Fibroblast of mammary gland (primary cell): ENCODE measurements around the gene EPYC.

ENCODE experiments used
- DNase-seq: peaks from one replicate; pipeline ENCODE4 v3.0.0-alpha.2; 2010; ENCODE audit warnings: low read depth
- H3K4me3 ChIP-seq: 2 replicates; pipeline ENCODE4 v1.5.1; 2011; ENCODE audit warnings: low read depth, mild to moderate bottlenecking, low read length, moderate library complexity; ENCODE audit not compliant: control insufficient read depth
- TF ChIP-seq, protein P1 (sequence below): conservative IDR thresholded peaks from 2 replicates; pipeline ENCODE4 v1.5.1; 2011; ENCODE audit warnings: low read depth, low read length, inconsistent platforms; ENCODE audit not compliant: control insufficient read depth, insufficient read depth

The EPYC gene

DNA sequence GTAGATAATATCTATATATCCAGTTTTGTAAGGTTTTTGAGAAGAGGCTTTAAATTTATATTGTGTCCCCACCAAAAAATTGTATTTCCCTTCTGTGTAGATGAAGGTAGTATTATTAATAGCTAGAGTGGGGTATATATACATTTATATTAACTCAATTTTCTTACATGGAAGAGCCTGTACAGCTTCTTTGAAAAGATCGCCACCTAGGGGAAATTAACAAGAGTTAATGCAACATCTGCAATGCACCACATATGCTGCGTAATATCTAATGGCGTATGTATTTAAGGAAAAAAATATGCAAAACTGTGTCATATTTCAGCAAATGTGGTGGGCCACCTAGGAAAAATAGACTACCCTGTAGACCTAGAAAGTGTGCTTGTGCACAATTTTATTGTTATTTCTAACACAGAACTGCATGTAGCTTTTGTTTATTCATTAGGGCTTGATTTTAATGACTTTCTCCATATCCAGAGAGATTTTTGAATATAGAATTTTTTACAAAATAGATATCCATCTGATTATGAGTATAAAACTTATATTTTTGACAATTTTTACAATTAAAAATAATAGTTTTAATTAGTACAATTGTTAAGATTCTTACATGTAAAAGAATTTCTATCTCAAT lies 63.8 kb downstream of the EPYC start:
- TF ChIP-seq, protein P1, sequence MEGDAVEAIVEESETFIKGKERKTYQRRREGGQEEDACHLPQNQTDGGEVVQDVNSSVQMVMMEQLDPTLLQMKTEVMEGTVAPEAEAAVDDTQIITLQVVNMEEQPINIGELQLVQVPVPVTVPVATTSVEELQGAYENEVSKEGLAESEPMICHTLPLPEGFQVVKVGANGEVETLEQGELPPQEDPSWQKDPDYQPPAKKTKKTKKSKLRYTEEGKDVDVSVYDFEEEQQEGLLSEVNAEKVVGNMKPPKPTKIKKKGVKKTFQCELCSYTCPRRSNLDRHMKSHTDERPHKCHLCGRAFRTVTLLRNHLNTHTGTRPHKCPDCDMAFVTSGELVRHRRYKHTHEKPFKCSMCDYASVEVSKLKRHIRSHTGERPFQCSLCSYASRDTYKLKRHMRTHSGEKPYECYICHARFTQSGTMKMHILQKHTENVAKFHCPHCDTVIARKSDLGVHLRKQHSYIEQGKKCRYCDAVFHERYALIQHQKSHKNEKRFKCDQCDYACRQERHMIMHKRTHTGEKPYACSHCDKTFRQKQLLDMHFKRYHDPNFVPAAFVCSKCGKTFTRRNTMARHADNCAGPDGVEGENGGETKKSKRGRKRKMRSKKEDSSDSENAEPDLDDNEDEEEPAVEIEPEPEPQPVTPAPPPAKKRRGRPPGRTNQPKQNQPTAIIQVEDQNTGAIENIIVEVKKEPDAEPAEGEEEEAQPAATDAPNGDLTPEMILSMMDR: peak; percentile 85
- DNase-seq: peak; percentile 76
- H3K4me3 ChIP-seq: no peak overlapping the region

- TF ChIP-seq, protein P1: no peak
- H3K4me3 ChIP-seq: no peak overlapping the region
- DNase-seq: peak; percentile 56
Observed at GRCh38 chr12:90939382-90939781, 65.4 kb downstream of the EPYC start.

DNA sequence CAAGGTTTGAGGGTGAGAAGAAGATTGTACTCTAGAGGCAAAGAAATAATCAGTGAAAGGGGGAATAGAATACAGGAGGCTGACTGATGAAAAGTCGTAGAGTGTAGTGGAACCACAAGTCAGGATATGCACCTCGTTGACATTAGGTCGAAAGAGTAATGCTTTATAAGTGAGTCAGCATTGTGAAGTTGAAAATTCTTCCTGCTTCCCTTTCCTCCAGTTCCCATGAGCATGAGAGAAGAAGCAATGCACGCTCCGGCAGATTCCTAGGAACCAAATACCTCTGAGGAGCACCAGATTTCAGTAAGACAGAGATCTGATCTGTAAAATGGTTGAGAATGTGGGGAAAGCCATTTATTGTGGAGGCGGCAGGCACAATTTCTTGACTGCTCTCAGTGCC lies 66.3 kb downstream of the EPYC start:
- TF ChIP-seq, protein P1: no peak
- peak; percentile 74 for DNase-seq
- H3K4me3 ChIP-seq: no peak overlapping the region

GRCh38 chr12:90937651-90938050 lies 67.1 kb downstream of the EPYC start:
- TF ChIP-seq, protein P1: no peak
- H3K4me3 ChIP-seq: no peak overlapping the region
- DNase-seq: no peak

- no peak for DNase-seq
- H3K4me3 ChIP-seq: no peak overlapping the region
- TF ChIP-seq, protein P1: no peak
Observed at GRCh38 chr12:90936230-90937005, 68.4 kb downstream of the EPYC start.

DNA sequence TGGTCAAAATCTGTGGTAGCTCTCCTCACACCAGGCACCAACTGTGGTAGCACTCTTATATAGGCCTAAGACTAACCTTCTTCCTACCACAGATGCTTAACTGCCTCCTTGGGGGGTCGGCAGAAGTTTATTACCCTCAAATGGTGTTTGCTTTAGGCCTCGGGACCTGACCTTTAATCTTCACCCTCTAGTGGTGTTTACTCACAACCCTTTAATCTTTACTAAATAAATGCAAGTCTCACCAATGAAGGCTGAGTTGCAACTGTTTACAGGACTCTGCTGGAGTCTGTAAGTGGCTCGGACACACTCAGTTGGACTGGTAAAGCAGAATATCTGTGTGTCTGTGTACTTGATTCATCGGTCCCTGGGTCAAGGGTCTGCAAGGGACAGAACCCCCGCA lies 79.2 kb downstream of the EPYC start:
- DNase-seq: no peak
- TF ChIP-seq, protein P1: no peak
- H3K4me3 ChIP-seq: no peak overlapping the region

DNA sequence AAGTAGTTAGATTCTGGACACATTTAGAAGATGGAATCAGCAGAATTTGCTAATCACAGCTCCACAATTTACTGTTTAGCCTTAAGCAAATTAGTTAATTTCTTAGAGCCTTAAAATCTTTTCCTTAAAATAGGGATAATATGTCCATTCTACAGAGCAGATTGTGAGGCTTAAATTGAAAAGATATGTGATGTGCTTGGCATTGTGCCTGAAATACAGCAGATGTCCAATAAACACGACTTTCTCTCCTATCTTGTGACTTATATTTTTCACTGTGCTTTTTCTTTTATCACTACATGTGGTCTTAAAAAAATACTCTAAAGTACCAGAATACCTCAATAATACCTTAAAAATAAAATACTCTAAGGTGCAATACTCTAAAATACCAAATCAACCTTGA lies 80.4 kb downstream of the EPYC start:
- DNase-seq: no peak
- H3K4me3 ChIP-seq: no peak overlapping the region
- TF ChIP-seq, protein P1: no peak
